ENCODE results near the gene TMC6.
"Not testable (repeated sequence)": the region's sequence is repeated elsewhere in the genome, so short reads cannot be mapped to it uniquely, and the experiment has no call there.

TMC6 gene, protein sequence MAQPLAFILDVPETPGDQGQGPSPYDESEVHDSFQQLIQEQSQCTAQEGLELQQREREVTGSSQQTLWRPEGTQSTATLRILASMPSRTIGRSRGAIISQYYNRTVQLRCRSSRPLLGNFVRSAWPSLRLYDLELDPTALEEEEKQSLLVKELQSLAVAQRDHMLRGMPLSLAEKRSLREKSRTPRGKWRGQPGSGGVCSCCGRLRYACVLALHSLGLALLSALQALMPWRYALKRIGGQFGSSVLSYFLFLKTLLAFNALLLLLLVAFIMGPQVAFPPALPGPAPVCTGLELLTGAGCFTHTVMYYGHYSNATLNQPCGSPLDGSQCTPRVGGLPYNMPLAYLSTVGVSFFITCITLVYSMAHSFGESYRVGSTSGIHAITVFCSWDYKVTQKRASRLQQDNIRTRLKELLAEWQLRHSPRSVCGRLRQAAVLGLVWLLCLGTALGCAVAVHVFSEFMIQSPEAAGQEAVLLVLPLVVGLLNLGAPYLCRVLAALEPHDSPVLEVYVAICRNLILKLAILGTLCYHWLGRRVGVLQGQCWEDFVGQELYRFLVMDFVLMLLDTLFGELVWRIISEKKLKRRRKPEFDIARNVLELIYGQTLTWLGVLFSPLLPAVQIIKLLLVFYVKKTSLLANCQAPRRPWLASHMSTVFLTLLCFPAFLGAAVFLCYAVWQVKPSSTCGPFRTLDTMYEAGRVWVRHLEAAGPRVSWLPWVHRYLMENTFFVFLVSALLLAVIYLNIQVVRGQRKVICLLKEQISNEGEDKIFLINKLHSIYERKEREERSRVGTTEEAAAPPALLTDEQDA

DNA sequence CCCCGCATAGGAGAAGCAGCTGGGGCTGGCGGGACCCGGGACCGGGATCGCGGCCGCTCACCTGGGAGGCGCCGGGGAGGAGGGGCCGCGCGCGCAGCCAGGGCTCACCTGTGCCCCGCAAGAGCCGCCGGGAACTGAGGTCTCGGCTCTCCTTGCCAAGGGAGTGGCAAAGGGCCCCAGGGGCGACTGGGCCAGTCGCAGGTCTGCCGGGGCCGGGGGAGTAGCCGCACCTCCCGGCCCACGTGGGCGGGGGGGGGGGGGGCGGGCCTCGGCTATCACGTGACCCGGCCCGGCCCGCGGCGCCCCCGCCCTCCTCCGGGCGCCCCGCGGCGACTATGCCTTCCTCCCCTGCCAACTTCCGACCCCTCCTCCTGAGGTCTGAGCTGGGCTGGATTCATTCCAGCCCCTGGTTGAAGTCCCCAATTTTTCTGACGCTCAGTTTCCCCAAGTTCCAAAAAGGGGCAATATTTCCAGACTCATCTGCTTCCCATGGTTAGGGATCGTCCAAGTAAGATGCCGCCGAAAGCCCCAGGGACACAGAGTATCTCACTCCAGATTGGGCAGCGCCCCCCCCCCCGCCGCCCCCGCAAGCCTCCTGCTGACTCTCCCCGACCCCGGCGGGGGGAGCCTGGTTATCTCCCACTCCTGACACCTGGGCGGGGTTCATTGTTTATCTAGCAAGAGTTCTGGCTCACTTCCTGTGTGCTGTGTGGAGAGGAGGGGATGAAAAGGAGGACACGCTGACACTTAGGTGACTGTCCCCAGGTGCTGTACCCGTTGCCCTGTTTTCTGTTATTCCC is at the start of gene TMC6:
Gene TMC6, minus strand, starts transcription at position 205 of the 800 bp plus-strand sequence. CDS start 1,923 bp downstream, outside the sequence.
- peak; percentile 93 for DNase-seq (ENCODE audit: low spot score)
- FAIRE-seq = peak; percentile 94

DNA sequence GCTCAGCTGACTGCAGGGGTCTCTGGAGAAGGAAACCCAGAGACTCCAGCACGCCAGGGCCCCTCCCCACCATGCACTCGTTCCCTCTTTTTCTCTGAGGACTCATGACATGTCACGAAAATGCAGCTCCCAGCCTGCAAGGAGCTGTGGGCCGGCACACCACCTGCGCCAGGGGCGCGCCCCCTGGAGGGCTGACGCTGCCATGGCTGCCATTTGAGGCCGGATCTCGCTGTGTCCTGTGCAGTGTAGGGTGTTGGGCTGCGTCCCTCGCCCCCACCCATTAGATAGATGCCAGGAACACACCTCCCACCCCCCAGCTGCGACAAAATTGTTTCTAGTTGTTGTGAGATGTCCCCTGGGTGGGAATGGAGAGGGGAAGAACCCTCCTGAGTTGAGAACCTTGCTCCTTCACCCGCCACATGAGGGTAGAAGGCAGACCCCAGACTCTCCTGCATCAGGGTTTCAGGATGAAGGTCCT is 48.0 kb upstream of the TMC6 start:
- DNase-seq (ENCODE audit: low spot score) (peak; percentile 60), FAIRE-seq (peak; percentile 5)

DNA sequence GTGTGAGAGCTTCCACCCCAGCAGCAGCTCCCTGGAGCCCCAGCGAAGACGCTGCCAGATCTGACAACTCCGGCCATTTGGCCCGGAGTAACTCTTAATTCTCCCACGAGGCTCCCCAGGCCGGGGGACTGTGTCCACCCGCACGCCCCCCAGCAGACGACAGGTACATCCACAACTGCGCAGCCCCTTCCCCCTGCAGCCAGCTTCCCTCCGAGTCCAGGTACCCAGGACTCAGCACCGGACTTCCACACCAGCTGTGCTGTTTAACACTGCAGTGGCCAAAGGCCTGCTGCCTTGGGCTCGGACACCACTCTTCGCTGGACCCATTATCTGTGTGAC is 47.1 kb upstream of the TMC6 start:
- FAIRE-seq (no peak), DNase-seq (ENCODE audit: low spot score) (no peak)

DNA sequence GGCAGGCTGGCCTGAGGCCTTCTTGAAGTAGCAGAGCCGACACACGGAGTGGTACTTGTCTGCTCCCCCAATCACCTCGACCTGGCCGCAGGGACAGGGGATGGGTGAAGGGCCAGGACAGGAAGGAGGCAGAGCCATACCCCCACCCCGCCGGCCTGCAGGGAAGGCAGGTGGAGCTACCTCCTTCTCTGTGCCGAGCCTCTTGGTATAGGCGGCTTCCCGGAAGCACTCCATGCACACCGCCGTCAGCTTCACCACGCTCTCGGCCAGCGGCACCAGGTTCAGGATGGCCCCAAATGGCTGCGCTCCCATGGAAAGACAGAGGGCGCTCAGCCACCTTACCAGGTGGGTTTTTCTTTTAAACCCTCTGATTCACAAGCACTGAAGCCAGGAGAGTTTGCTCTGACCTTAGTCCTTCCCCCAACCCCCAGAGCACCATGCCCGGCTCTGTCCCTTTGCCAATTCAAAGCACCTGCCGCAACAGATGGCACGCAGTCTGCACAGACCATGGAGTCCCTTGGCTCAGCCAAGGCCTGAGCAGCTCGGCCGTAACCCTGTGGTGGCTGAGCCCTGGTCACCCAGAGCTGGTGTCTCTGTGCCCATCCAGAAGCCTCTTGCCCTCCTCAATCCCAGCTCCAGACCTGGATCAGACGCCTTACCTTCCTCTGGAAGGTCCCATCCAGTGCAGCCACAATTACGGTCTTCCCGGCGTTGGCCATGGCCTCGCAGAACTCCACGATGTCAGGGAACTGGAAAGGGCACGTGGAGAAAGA is 46.5 kb upstream of the TMC6 start:
- FAIRE-seq = no peak

DNA sequence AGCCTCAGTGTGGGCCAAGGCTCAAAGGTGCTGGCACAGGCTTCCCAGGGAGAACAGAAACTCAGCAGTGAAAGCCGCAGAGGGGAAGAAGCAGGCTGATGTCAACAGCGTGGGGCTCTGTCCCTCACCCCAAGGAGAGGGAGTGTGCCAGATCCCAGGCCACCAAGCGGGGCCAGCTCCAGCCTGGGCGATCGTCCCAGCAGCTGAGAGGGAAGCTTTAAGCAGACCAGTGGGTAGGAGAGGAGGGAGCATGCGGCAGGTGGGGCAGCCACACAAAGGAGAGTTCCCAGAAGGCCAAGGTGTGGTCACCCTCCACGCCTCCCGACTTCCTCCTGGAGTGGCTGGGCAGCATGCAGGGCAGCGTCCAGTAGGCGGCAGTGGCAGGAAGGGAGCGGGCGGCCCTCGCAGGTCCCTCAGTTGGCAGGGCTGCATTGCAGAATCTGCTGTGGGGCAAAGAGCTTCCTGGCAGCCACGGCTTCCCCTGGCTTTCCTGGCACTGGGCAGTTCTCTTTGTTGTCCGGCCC is 45.9 kb upstream of the TMC6 start:
- no peak for DNase-seq (ENCODE audit: low spot score)
- no peak for FAIRE-seq

More for the DNA sequence above, 46.5 kb upstream of the TMC6 start:
- no peak for DNase-seq (ENCODE audit: low spot score)

DNA sequence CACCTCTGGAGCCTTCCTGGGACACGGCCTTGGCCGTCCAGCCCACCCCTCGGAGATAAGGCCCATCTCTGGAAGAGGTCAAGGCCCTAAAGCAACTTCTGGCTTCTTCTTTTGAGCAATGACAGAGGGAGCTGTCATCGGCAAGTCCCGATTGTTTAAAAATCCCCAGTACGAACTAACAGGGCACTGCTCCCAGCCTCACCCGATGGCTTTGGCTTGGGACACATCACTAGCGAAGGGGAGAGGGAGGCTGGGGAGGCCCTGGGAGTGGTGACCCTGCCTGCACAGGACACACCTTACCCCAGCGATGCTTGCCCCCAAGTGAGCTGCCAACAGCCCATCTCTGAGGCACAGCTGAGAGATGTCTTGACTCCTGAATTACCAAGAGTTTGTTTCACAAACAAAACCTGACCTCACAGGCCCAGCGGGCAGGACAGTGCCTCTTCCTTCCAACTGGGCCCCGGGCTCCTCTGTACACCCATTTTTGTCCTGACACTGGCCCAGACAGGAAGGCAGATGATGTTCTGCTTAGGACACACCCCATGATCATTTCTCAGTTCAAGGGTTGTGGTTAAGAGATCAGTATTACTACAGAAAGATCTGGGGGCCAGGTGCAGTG is 44.7 kb upstream of the TMC6 start:
- DNase-seq (ENCODE audit: low spot score) = no peak
- no peak for FAIRE-seq

DNA sequence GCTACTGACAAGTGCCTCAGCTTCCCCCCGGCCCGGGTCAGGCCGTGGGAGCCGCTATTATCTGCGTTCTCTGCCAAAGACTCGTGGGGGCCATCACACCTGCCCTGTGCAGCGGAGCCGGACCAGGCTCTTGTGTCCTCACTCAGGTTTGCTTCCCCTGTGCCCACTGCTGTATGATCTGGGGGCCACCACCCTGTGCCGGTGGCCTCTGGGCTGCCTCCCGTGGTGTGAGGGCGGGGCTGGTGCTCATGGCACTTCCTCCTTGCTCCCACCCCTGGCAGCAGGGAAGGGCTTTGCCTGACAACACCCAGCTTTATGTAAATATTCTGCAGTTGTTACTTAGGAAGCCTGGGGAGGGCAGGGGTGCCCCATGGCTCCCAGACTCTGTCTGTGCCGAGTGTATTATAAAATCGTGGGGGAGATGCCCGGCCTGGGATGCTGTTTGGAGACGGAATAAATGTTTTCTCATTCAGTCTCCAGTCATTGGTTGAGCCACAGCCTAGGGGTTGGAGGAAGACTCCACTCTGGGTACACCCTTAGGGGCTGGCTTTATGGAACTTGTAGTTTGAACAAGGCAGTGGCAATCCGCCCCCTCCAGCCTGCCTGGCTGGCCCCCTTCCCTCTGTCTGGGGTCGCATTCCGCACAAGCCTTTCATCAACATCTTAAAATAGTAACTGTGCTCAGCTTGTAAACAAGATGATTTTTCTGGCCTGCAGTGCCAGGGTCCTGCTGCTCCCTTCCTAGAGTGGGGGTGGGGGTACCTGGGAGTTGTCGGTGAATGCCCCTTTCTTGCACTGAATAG is 43.9 kb upstream of the TMC6 start:
- FAIRE-seq (no peak), DNase-seq (ENCODE audit: low spot score) (no peak)

DNA sequence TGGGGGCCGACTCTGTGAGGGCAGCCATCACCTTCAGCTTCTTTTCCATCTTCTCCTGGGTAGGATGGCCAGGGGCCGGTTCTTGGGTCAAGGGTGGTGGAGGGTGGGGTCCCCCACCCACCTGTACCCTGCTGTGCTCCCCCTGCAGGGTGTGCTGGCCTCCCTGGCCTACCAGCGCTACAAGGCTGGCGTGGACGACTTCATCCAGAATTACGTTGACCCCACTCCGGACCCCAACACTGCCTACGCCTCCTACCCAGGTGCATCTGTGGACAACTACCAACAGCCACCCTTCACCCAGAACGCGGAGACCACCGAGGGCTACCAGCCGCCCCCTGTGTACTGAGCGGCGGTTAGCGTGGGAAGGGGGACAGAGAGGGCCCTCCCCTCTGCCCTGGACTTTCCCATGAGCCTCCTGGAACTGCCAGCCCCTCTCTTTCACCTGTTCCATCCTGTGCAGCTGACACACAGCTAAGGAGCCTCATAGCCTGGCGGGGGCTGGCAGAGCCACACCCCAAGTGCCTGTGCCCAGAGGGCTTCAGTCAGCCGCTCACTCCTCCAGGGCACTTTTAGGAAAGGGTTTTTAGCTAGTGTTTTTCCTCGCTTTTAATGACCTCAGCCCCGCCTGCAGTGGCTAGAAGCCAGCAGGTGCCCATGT is 43.2 kb upstream of the TMC6 start:
- FAIRE-seq = not testable (repeated sequence)

DNA sequence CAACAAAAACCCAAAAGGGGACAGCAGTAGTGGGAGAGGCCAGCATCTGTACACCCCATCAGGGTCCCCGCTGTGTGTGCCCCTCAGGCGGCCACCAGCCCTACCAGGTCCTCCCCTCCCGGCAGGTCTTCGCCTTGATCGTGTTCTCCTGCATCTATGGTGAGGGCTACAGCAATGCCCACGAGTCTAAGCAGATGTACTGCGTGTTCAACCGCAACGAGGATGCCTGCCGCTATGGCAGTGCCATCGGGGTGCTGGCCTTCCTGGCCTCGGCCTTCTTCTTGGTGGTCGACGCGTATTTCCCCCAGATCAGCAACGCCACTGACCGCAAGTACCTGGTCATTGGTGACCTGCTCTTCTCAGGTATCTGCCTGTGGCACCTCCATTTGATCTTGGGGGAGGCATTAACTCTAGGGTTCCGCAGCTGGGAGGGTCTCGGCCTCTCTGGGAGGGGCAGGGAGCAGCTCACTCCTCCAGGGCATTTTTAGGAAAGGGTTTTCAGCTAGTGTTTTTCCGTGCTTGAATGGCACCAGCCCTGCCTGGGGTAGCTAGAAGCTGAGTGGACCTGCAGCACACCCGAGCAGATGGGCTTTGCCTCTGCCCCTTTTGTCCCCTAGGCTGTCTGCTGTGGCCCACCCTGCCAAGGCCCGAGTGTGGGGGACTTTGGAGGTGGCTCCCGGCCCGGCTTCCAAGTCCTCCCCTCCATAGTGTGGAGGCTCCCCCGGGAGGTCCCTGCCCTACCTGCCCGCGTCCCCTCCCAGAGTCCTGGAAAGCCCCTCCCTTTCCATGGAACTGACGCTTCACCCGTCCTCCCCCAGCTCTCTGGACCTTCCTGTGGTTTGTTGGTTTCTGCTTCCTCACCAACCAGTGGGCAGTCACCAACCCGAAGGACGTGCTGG is 42.4 kb upstream of the TMC6 start:
- FAIRE-seq (no peak), DNase-seq (ENCODE audit: low spot score) (no peak)

More for the DNA sequence above, 43.2 kb upstream of the TMC6 start:
- not testable (repeated sequence) for DNase-seq (ENCODE audit: low spot score)

DNA sequence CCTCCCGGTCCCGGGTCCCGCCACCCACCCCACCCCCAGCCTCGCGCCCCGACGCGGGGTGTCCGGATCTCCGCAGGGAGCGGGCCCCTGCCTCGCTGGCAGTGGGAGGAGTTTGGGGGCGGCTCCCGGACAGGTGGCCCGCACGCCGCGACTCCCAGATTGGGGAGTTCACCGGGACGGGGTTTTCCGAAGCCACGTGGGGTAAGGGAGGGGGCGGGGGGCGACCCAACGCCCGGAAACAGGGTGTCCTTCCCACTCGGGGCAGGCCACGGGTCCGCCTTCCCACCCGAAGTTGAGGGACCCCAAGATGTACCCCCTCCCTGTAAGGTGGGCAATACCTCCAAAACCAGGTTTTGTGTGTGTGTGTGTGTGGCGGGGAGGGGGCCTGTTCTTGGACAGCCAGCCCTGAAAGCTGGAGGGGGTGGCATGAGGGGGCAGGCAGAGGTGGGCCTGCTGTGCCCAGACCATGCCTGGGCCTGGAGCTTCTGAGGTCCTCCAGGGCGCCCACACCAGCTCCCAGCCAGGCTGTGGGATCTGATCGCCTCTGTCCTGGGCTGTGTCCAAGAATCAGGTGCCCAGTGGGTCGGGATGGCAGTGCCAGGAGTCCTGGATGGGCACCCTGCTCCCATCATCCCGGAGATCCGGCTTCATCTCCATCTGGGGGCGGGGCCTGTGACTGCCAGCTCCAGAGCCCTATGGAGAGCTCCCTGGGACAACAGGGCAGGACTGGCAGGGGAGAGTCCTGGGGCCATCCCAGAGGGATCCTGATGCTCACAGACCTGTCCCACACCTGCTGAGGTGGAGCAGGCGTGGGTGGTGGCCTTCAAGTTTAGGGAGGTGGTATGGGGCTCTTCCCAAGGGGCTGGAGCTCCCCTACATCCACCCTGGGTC is 40.6 kb upstream of the TMC6 start:
- FAIRE-seq = no peak
- DNase-seq (ENCODE audit: low spot score) = peak; percentile 83

DNA sequence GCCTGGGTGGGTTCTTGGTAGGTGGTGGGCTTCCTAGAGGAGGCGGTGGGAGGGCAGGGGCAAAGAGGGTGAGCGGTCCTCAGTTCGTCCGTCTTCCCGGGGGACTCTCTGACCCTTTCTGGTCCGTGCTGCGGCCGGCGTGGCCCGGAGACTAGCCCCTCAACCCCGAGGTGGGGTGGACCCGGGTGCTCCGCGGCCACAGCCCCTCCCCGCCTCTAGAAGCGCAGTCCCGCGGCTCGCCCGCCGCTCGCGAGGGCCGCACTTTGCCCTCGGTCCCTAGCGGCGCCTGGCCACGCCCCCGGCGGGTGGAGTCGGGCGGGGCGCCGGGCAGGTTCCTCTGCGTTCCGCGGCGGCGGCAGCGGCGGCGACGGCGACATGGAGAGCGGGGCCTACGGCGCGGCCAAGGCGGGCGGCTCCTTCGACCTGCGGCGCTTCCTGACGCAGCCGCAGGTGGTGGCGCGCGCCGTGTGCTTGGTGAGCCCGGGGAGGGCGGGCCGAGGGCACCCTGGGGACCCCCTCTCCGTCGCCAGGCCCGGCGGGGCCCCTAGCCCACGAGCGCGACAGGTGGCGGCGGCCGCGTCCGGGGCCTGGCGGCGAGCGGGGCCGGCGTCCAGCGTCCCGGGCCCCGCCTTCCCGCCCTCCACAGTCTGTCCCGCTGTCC is 39.8 kb upstream of the TMC6 start, which contains the start of gene SYNGR2:
Gene SYNGR2, plus strand, starts transcription at position 340 of the 661 bp plus-strand sequence. Its CDS starts 36 bp downstream, at position 376.
- FAIRE-seq (peak; percentile 93), DNase-seq (ENCODE audit: low spot score) (peak; percentile 97)

DNA sequence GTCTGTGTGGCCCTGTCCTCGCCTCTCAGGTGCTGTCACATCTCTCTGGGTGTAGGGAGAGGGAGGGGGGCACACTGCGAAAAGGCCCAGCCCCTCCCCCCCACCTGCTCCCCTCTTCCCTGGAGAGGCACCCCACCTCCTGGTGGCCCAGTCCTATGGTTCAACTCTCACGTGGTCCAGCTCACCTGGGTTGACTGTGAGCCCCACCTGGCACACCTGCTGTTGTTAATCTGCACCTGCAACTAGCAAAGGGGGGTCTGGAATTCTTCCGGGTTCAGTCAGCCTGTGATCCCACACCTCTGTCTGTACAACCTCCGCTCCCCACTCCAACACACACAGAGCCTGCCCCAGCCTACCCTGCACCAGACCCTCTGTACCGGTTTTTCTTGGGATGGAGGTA is 37.9 kb upstream of the TMC6 start:
- DNase-seq (ENCODE audit: low spot score) = no peak
- no peak for FAIRE-seq

DNA sequence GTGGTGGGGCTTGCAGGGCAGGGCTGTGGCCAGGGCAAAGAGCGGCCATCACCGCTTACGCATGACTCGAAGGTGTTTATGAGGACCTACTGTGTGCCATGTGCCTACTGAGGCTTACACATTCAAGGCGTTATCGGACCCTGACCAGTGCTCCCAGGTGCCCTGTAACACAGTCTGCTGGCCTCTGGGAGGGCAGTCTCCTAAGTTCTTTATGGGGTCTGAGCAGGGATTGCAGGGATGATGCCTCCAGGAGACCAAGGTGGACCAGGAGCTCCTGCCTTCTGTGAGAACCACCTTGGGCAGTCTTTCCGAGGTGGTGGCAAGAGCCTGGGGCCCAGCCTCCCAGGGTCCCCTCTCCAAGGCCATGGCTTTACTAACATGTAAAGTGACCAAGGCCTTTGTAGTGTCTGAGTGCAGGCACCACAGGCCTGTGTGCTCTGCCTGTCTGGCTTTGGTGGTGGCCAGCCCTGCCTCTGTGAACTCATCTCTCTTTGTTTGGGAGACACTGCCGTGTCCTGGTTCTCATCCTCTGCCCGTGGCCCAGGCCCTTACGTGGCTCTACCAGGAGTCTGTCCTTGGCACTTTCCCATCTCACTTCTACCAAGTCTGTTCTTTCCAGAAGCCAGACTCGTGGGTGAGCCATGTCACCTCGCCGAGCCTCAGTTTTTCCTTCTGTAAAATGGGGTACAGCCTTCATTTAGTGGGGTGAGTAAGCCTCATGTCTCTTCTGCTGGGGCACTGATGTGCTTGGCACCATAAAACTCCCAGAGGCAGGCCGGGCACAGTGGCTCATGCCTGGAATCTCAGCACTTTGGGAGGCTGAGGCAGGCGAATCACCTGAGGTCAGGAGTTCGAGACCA is 36.4 kb upstream of the TMC6 start:
- DNase-seq (ENCODE audit: low spot score) = no peak
- FAIRE-seq = no peak

DNA sequence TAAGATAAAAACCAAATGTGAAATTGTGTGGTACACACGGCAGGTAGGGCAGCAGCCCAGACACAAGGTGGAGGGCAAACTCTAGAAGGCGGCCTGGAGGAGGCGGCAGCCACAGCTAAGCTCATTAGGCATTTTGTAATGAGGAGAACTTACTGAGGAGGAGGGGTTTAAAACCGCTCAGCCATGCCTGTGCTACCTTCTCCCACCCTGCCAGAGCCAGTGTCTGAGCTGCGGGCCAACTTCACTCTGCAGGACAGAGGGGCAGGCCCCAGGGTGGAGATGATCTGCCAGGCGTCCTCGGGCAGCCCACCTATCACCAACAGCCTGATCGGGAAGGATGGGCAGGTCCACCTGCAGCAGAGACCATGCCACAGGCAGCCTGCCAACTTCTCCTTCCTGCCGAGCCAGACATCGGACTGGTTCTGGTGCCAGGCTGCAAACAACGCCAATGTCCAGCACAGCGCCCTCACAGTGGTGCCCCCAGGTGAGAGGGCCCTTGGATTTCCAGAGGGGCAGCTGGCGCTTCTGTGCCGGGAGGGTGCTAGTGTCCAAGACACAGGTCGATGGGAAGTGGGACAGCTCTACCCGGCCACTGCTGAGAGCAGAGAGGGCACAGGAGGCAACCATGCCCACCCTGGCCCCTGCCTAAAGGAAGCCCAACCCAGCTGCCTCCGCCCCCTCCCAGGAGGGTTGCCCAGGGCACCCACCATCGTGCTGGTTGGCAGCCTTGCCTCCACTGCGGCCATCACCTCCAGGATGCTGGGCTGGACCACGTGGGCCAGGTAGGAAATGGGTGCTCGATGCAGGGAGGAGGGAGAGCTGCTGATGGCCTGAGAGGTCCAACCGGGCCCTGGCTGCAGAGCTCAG is 35.6 kb upstream of the TMC6 start:
- no peak for DNase-seq (ENCODE audit: low spot score)
- FAIRE-seq = peak; percentile 80

All from urothelium cell line (cell line).